ENCODE data around the gene ABI1.

The ABI1 gene

DNA sequence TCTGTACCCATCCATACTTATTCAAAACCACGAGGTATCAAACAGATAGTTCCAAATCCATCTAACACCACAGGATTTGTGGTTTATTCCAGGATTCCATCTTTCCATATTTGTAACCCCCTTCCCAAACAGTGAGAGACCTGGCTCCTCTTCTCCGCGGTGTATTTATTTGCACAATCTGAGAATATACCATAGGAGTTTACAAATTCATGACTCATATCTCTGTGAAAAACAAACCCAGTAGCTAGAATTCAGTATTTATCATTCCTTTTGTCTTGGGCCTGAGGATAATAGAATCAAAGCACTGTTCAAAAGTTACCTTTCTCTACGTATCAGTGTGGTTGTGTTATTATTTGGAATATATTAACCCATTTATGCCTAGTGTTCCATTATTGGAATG lies 131.4 kb downstream of the ABI1 start:
- no peak for FAIRE-seq
- TF ChIP-seq, protein P1, sequence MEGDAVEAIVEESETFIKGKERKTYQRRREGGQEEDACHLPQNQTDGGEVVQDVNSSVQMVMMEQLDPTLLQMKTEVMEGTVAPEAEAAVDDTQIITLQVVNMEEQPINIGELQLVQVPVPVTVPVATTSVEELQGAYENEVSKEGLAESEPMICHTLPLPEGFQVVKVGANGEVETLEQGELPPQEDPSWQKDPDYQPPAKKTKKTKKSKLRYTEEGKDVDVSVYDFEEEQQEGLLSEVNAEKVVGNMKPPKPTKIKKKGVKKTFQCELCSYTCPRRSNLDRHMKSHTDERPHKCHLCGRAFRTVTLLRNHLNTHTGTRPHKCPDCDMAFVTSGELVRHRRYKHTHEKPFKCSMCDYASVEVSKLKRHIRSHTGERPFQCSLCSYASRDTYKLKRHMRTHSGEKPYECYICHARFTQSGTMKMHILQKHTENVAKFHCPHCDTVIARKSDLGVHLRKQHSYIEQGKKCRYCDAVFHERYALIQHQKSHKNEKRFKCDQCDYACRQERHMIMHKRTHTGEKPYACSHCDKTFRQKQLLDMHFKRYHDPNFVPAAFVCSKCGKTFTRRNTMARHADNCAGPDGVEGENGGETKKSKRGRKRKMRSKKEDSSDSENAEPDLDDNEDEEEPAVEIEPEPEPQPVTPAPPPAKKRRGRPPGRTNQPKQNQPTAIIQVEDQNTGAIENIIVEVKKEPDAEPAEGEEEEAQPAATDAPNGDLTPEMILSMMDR (IDR thresholded peaks at IDR 0.05; ENCODE audit: insufficient read depth, missing control alignments) = no peak

DNA sequence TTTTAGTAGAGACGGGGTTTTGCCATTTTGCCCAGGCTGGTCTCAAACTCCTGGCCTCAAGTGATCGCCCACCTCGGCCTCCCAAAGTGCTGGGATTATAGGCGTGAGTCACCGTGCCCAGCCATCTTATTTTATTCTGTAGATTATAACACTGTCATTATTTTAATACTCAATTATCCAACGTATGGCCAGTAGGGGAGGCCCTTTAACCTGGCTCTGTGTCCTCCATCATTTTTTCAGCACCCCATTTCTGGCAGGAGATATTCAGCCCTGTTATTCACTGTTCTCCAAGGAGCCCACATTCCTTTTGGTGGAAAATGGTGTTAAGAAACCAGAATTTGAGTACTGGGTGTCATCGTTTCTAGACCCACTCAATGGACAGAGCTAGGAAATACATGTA lies 131.8 kb downstream of the ABI1 start:
- TF ChIP-seq, protein P1 (IDR thresholded peaks at IDR 0.05; ENCODE audit: insufficient read depth, missing control alignments) = no peak
- DNase-seq (ENCODE audit: insufficient read length, low spot score) (no peak), FAIRE-seq (no peak)

More for the DNA sequence above, 131.4 kb downstream of the ABI1 start:
- no peak for DNase-seq (ENCODE audit: insufficient read length, low spot score)

DNA sequence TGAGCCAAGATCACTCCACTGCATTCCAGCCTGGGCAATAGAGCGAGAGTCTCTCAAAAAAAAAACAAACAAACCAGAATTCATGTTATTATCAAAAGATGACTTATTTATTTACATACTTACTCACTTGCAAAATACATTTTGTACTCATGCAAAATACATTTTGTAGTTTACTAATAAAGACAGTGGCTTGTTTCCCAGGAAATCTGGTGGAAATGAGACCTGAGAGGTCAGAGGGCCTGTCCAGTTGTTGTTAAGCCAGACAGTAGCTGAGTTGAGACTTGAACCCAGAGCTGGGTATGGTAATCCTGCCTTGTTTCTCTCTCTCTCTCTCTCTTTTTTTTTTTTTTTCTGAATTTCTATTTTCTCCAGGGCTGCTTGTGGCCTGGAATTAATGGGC lies 133.8 kb downstream of the ABI1 start:
- FAIRE-seq (no peak), DNase-seq (ENCODE audit: insufficient read length, low spot score) (no peak)
- TF ChIP-seq, protein P1 (IDR thresholded peaks at IDR 0.05; ENCODE audit: insufficient read depth, missing control alignments) = no peak

GRCh38 chr10:26725837-26726727 lies 134.7 kb downstream of the ABI1 start:
- DNase-seq (ENCODE audit: insufficient read length, low spot score) (no peak), FAIRE-seq (no peak)
- TF ChIP-seq, protein P1 (IDR thresholded peaks at IDR 0.05; ENCODE audit: insufficient read depth, missing control alignments) = peak; percentile 81

GRCh38 chr10:26723016-26723415 lies 137.7 kb downstream of the ABI1 start:
- FAIRE-seq = no peak
- DNase-seq (ENCODE audit: insufficient read length, low spot score) = no peak
- TF ChIP-seq, protein P1 (IDR thresholded peaks at IDR 0.05; ENCODE audit: insufficient read depth, missing control alignments) = no peak

DNA sequence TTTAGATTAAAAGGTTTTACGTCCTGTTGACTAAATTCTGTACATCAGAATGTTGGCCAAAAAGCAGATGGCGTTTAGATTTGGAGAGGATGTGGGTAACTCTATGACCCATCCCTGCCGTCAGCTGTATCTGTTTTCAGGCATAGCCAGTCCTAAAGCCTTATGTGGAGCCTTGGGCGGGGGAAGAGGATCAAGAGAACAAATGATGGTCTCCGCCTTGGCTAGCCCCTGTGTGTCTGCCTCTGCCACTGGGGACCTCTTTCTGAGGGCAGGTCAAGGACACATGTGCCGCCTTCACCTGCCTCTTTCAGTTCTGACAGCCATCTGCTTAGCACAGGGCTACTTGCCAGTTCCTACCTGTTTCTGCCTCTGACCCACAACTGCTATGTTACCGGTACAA lies 139.2 kb downstream of the ABI1 start:
- DNase-seq (ENCODE audit: insufficient read length, low spot score) (no peak), FAIRE-seq (no peak)
- TF ChIP-seq, protein P1 (IDR thresholded peaks at IDR 0.05; ENCODE audit: insufficient read depth, missing control alignments) = no peak

DNA sequence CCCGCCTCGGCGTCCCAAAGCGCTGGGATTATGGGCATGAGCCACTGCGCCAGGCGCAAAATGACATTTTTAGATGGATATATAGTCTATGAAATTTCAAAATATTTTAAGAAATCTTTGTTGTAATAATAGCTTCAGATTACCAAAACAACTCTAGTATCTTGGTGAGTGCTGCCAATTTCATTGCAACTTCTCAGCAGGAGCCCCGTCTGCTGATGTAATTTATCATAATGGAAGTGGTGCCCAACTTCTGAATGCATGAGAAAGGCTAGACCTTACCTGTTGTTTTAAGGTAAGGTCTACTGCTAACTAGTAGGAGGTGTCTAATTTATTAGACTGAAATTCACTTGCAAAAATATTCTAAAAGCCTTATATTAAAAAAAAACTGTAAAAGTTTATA lies 143.3 kb downstream of the ABI1 start:
- TF ChIP-seq, protein P1 (IDR thresholded peaks at IDR 0.05; ENCODE audit: insufficient read depth, missing control alignments) = no peak
- DNase-seq (ENCODE audit: insufficient read length, low spot score) (no peak), FAIRE-seq (no peak)

Measured in D721Med (cell line).